ENCODE measurements around the gene SCFD2.
"Not testable (repeated sequence)": the region's sequence is repeated elsewhere in the genome, so short reads cannot be mapped to it uniquely, and the experiment has no call there.

Gene SCFD2

GRCh38 chr4:53032908-53033307, 333.0 kb downstream of the SCFD2 start:
- H3K4me3 ChIP-seq (ENCODE audit: control insufficient read depth in 1 of 7, extremely low read depth in 1 of 7, insufficient read depth in 4 of 7, low read depth in 2 of 7, low read length in 6 of 7); DNase-seq; H3K4me1 ChIP-seq (ENCODE audit: control extremely low read depth in 1 of 4, control insufficient read depth in 4 of 4, insufficient read depth in 4 of 4, low read length in 3 of 4); H3K27me3 ChIP-seq (replicated peaks in 2 of 5; ENCODE audit: control insufficient read depth in 4 of 5, insufficient read depth in 5 of 5, low read length in 4 of 5); POLR2A ChIA-PET; CTCF ChIA-PET; H3K27ac ChIP-seq (ENCODE audit: insufficient read depth in 1 of 2, low read depth in 1 of 2, low read length in 2 of 2, poor library complexity in 1 of 2, severe bottlenecking in 2 of 2); H3K36me3 ChIP-seq (ENCODE audit: control insufficient read depth in 4 of 4, insufficient read depth in 4 of 4, low read length in 3 of 4): not testable (repeated sequence)
- H3K9me3 ChIP-seq (ENCODE audit: control extremely low read depth in 1 of 5, control insufficient read depth in 4 of 5, insufficient read depth in 2 of 5, low read depth in 1 of 5, low read length in 4 of 5) = peaks cover 0 to 11% (median 2%) of the 10 kb centered on the region in 5 experiments
- WGBS (ENCODE audit: insufficient coverage) = no CpG with 5 or more reads among the region's 1 CpG

DNA sequence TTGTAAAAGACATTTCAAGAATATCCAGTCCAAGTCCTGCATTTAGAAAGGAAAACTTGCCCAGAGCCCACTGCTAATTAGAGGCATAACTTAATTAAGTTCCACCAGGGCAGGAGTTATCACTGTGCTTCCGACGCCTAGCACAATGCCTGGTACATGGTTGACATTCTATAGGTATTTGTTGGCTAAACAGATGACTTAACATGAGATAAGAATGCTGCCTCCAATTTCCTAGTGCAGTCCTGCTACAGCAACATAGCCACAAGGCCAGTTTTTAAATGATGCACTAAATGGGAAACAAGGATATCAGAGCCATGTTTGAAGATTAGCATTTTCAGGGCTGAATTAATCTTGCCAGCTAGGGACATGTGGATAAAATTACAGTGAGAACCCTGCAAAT, 339.6 kb downstream of the SCFD2 start:
- Histone ChIP-seq H3K4me3 (ENCODE audit: control insufficient read depth in 1 of 7, extremely low read depth in 1 of 7, insufficient read depth in 4 of 7, low read depth in 2 of 7, low read length in 6 of 7) (no peak overlapping the region), H3K36me3 (ENCODE audit: control insufficient read depth in 4 of 4, insufficient read depth in 4 of 4, low read length in 3 of 4) (peaks cover 0 to 2% (median 0%) of the 10 kb centered on the region in 4 experiments), H3K4me1 (ENCODE audit: control extremely low read depth in 1 of 4, control insufficient read depth in 4 of 4, insufficient read depth in 4 of 4, low read length in 3 of 4) (no peaks in the 10 kb centered on the region), H3K27ac (ENCODE audit: insufficient read depth in 1 of 2, low read depth in 1 of 2, low read length in 2 of 2, poor library complexity in 1 of 2, severe bottlenecking in 2 of 2) (no peak overlapping the region), H3K27me3 (replicated peaks in 2 of 5; ENCODE audit: control insufficient read depth in 4 of 5, insufficient read depth in 5 of 5, low read length in 4 of 5) (no peaks in the 10 kb centered on the region), H3K9me3 (ENCODE audit: control extremely low read depth in 1 of 5, control insufficient read depth in 4 of 5, insufficient read depth in 2 of 5, low read depth in 1 of 5, low read length in 4 of 5) (peaks cover 0 to 5% (median 0%) of the 10 kb centered on the region in 5 experiments)
- CTCF ChIA-PET = interaction anchor here (1.1 to 2.3 kb wide), 2 partner anchors 11 to 15 kb away, joined by 3 to 7 read pairs; no protein-coding TSS in a partner anchor
- POLR2A ChIA-PET = interaction anchor here (0.5 kb wide), 1 partner anchor 646 kb away, joined by 3 read pairs; no protein-coding TSS in a partner anchor
- no peak for DNase-seq
- 96% methylated on average over 2 of the region's 2 CpGs for WGBS (ENCODE audit: insufficient coverage)

- H3K27me3 ChIP-seq (replicated peaks in 2 of 5; ENCODE audit: control insufficient read depth in 4 of 5, insufficient read depth in 5 of 5, low read length in 4 of 5) = no peaks in the 10 kb centered on the region
- H3K9me3 ChIP-seq (ENCODE audit: control extremely low read depth in 1 of 5, control insufficient read depth in 4 of 5, insufficient read depth in 2 of 5, low read depth in 1 of 5, low read length in 4 of 5) = no peaks in the 10 kb centered on the region
- no peak for DNase-seq
- ChIA-PET CTCF (interaction anchor here (0.6 to 2.3 kb wide), 3 partner anchors 8 to 1164 kb away, joined by 3 to 7 read pairs (median 3); no protein-coding TSS in a partner anchor), POLR2A (no interaction called here)
- H3K4me3 ChIP-seq (ENCODE audit: control insufficient read depth in 1 of 7, extremely low read depth in 1 of 7, insufficient read depth in 4 of 7, low read depth in 2 of 7, low read length in 6 of 7) = no peak overlapping the region
- H3K4me1 ChIP-seq (ENCODE audit: control extremely low read depth in 1 of 4, control insufficient read depth in 4 of 4, insufficient read depth in 4 of 4, low read length in 3 of 4) = no peaks in the 10 kb centered on the region
- 83% methylated on average over 1 of the region's 3 CpGs for WGBS (ENCODE audit: insufficient coverage)
- H3K27ac ChIP-seq (ENCODE audit: insufficient read depth in 1 of 2, low read depth in 1 of 2, low read length in 2 of 2, poor library complexity in 1 of 2, severe bottlenecking in 2 of 2) = no peak overlapping the region
- peaks cover 0 to 2% (median 0%) of the 10 kb centered on the region in 4 experiments for H3K36me3 ChIP-seq (ENCODE audit: control insufficient read depth in 4 of 4, insufficient read depth in 4 of 4, low read length in 3 of 4)
These were observed 342.1 kb downstream of the SCFD2 start for GRCh38 chr4:53023677-53024299.

GRCh38 chr4:53022513-53023100, 343.3 kb downstream of the SCFD2 start:
- no peak for DNase-seq
- H3K27ac ChIP-seq (ENCODE audit: insufficient read depth in 1 of 2, low read depth in 1 of 2, low read length in 2 of 2, poor library complexity in 1 of 2, severe bottlenecking in 2 of 2) = no peak overlapping the region
- no peak overlapping the region for H3K4me3 ChIP-seq (ENCODE audit: control insufficient read depth in 1 of 7, extremely low read depth in 1 of 7, insufficient read depth in 4 of 7, low read depth in 2 of 7, low read length in 6 of 7)
- ChIA-PET POLR2A (no interaction called here), CTCF (no interaction called here)
- H3K36me3 ChIP-seq (ENCODE audit: control insufficient read depth in 4 of 4, insufficient read depth in 4 of 4, low read length in 3 of 4) = peaks cover 0 to 2% (median 0%) of the 10 kb centered on the region in 4 experiments
- WGBS (ENCODE audit: insufficient coverage) = no CpG with 5 or more reads among the region's 2 CpGs
- H3K4me1 ChIP-seq (ENCODE audit: control extremely low read depth in 1 of 4, control insufficient read depth in 4 of 4, insufficient read depth in 4 of 4, low read length in 3 of 4) = no peaks in the 10 kb centered on the region
- no peaks in the 10 kb centered on the region for H3K9me3 ChIP-seq (ENCODE audit: control extremely low read depth in 1 of 5, control insufficient read depth in 4 of 5, insufficient read depth in 2 of 5, low read depth in 1 of 5, low read length in 4 of 5)
- no peaks in the 10 kb centered on the region for H3K27me3 ChIP-seq (replicated peaks in 2 of 5; ENCODE audit: control insufficient read depth in 4 of 5, insufficient read depth in 5 of 5, low read length in 4 of 5)

DNA sequence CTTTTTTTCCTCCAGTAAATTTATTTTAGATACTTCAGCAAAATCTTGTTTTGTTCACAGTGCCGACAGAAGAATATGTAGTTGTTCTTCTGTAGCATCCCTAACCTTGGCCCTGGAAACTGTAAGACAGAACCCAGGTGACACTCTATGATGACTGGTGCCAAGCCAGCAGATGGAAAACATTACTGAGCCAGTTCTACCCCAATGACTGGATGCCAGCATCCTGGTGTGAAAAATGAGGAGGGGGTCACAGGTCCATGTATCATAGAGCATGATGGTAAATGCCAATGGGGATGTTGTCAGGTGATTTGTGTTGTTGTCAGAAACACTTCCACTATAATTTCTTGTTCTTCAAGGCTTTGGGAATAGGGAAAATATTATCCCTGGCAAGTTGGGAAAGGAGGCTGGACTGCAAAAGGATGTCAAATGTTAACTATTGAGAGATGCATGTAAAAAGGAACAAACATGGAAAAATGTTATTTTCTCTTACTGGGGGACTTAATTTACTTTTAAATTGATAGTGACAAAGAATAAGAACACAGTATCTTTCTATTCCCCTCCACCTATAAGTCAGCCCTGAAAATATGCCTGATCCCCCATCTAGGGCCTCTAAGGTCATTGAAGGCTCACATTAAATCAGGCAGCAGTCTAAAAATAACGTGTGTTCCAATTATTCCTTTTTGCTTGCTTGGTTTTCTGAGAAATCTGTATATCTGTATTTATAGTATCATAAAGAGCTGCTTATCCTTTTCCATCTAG, 343.9 kb downstream of the SCFD2 start:
- H3K4me1 ChIP-seq (ENCODE audit: control extremely low read depth in 1 of 4, control insufficient read depth in 4 of 4, insufficient read depth in 4 of 4, low read length in 3 of 4) = no peaks in the 10 kb centered on the region
- H3K27ac ChIP-seq (ENCODE audit: insufficient read depth in 1 of 2, low read depth in 1 of 2, low read length in 2 of 2, poor library complexity in 1 of 2, severe bottlenecking in 2 of 2) = no peak overlapping the region
- WGBS (ENCODE audit: insufficient coverage) = 100% methylated on average over 1 of the region's 2 CpGs
- no peak for DNase-seq
- CTCF ChIA-PET = no interaction called here
- no peak overlapping the region for H3K4me3 ChIP-seq (ENCODE audit: control insufficient read depth in 1 of 7, extremely low read depth in 1 of 7, insufficient read depth in 4 of 7, low read depth in 2 of 7, low read length in 6 of 7)
- POLR2A ChIA-PET = no interaction called here
- no peaks in the 10 kb centered on the region for H3K36me3 ChIP-seq (ENCODE audit: control insufficient read depth in 4 of 4, insufficient read depth in 4 of 4, low read length in 3 of 4)
- H3K9me3 ChIP-seq (ENCODE audit: control extremely low read depth in 1 of 5, control insufficient read depth in 4 of 5, insufficient read depth in 2 of 5, low read depth in 1 of 5, low read length in 4 of 5) = no peaks in the 10 kb centered on the region
- no peaks in the 10 kb centered on the region for H3K27me3 ChIP-seq (replicated peaks in 2 of 5; ENCODE audit: control insufficient read depth in 4 of 5, insufficient read depth in 5 of 5, low read length in 4 of 5)

- POLR2A ChIA-PET = no interaction called here
- Histone ChIP-seq H3K27ac (ENCODE audit: insufficient read depth in 1 of 2, low read depth in 1 of 2, low read length in 2 of 2, poor library complexity in 1 of 2, severe bottlenecking in 2 of 2) (no peak overlapping the region), H3K9me3 (ENCODE audit: control extremely low read depth in 1 of 5, control insufficient read depth in 4 of 5, insufficient read depth in 2 of 5, low read depth in 1 of 5, low read length in 4 of 5) (no peaks in the 10 kb centered on the region)
These were observed 346.1 kb downstream of the SCFD2 start for GRCh38 chr4:53019485-53020382.

More at GRCh38 chr4:53019485-53020382, 346.1 kb downstream of the SCFD2 start:
- 100% methylated on average over 3 of the region's 6 CpGs for WGBS (ENCODE audit: insufficient coverage)
- no peak for DNase-seq
- Histone ChIP-seq H3K27me3 (replicated peaks in 2 of 5; ENCODE audit: control insufficient read depth in 4 of 5, insufficient read depth in 5 of 5, low read length in 4 of 5) (no peaks in the 10 kb centered on the region), H3K36me3 (ENCODE audit: control insufficient read depth in 4 of 4, insufficient read depth in 4 of 4, low read length in 3 of 4) (no peaks in the 10 kb centered on the region), H3K4me1 (ENCODE audit: control extremely low read depth in 1 of 4, control insufficient read depth in 4 of 4, insufficient read depth in 4 of 4, low read length in 3 of 4) (peaks cover 0 to 11% (median 3%) of the 10 kb centered on the region in 4 experiments), H3K4me3 (ENCODE audit: control insufficient read depth in 1 of 7, extremely low read depth in 1 of 7, insufficient read depth in 4 of 7, low read depth in 2 of 7, low read length in 6 of 7) (no peak overlapping the region)
- CTCF ChIA-PET = interaction anchor here (0.6 to 2.6 kb wide), 5 partner anchors 23 to 1214 kb away, joined by 3 to 9 read pairs (median 3); no protein-coding TSS in a partner anchor

Measured in common myeloid progenitor, CD34-positive (primary cell).